Heart left ventricle (tissue), 16 donors: ENCODE results near the gene TBC1D21. TPM values are rescaled to one million over a fixed set of nuclear protein-coding genes. Genes with fewer than 3 reads are reported as not detected.

Experiments used
- ATAC-seq, 4 donors: fragments of 200-7000 bp; cut with Tn5 transposase; one replicate each; pipeline ENCODE4 v1.9.1; 2020 to 2022; ENCODE audit warnings: moderate library complexity in 4 of 4, mild to moderate bottlenecking in 3 of 4, moderate number of reproducible peaks in 1 of 4
- DNase-seq, 5 donors: peaks; one replicate each; pipeline ENCODE4 v3.0.0-alpha.2; 2020
- H3K27ac ChIP-seq, 12 donors: fragments of 200-600 bp; sonication (generic) in 4 of 12; one replicate each; pipeline versions ENCODE4 v1.5.0 to v1.8.0; 2016 to 2022; ENCODE audit warnings: mild to moderate bottlenecking in 2 of 12
- H3K27me3 ChIP-seq, 9 donors: fragments of 200-600 bp; sonication (generic) in 2 of 9; one replicate each; pipeline versions ENCODE4 v1.5.1 to v1.8.0; 2016 to 2022; ENCODE audit warnings: mild to moderate bottlenecking in 3 of 9
- H3K36me3 ChIP-seq, 9 donors: fragments of 200-600 bp; sonication (generic) in 2 of 9; one replicate each; pipeline versions ENCODE4 v1.5.0 to v1.8.0; 2018 to 2022; ENCODE audit warnings: mild to moderate bottlenecking in 2 of 9
- H3K4me1 ChIP-seq, 12 donors: fragments of 200-600 bp; sonication (generic) in 4 of 12; one replicate each; pipeline versions ENCODE4 v1.5.0 to v1.8.0; 2016 to 2022; ENCODE audit warnings: mild to moderate bottlenecking in 3 of 12
- H3K4me3 ChIP-seq, 12 donors: fragments of 200-600 bp; sonication (generic) in 4 of 12; one replicate each; pipeline versions ENCODE4 v1.5.0 to v1.8.0; 2017 to 2022; ENCODE audit warnings: mild to moderate bottlenecking in 9 of 12, moderate library complexity in 4 of 12
- H3K9me3 ChIP-seq, 12 donors: fragments of 200-600 bp; sonication (generic) in 4 of 12; one replicate each; pipeline versions ENCODE4 v1.5.0 to v1.8.0; 2016 to 2022; ENCODE audit warnings: mild to moderate bottlenecking in 1 of 12
- CTCF ChIP-seq, 12 donors: fragments of 200-600 bp; sonication (generic) in 4 of 12; IDR thresholded peaks; one replicate each; pipeline versions ENCODE4 v1.5.0 to v1.8.0; 2018 to 2022; ENCODE audit warnings: antibody characterized with exemption in 12 of 12, mild to moderate bottlenecking in 5 of 12
- POLR2A ChIP-seq, 2 donors: fragments of 450-650 bp; IDR thresholded peaks; one replicate each; pipeline ENCODE4 v1.6.1; 2017; ENCODE audit warnings: antibody characterized with exemption in 2 of 2, mild to moderate bottlenecking in 2 of 2, moderate library complexity in 2 of 2
- WGBS, 4 donors: extraction: QIAGEN DNeasy Blood & Tissue Kit in 2 of 4; methylation state at CpG; one replicate each; pipeline versions ENCODE4 v1.1.5 to v1.1.7; 2013 to 2018; 5-methylcytosine and 5-hydroxymethylcytosine counted together
- intact Hi-C, 10 donors: fragments of 100-400 bp; cut with DNase I; formaldehyde crosslinking; loops; one replicate each; pipeline versions ENCODE4 v1.11.1 to v1.14.2; 2022
- polyA plus RNA-seq, 2 donors: library from polyadenylated mRNA; stranded (reverse); fragments of 200-250 nt; gene quantifications; one replicate each; pipeline ENCODE4 v1.2.3, GENCODE V29; 2013
- total RNA-seq, 9 donors: library from RNA; depleted of rRNA in 2 of 9; stranded (reverse); fragments of >200 nt in 2 of 9; fragmentation: NEBNext Ultra II Directional in 3 of 9; extraction: Animal tissue kit (Norgen Biotek cat#: 25700) in 3 of 9; gene quantifications; one replicate each; pipeline versions ENCODE4 v1.1.0 to v1.2.4, GENCODE V29; 2016 to 2023
- donor health status: ischemic (EF 13 %, LVEDD 7.1; RV severe dilation, severe dysfunction).
- donor health status: healthy with polysubstance abuse.
- donor health status: DM: no; HTN: yes; CAD: no.
- donor health status: DM: no; HTN: no; CAD: no.
- donor health status: ischemic (EF 25% LVEDD 6.9; RV normal size, moderate dysfunction).
- donor health status: ischemic (EF 25% LVEDD 5.7; RV mildly dilated, moderate dysfunction).
- donor health status: healthy.
- donor health status: DM: yes; HTN: yes; CAD: no.
- donor health status: ischemic (EF 35%, LVEDD 5.7; RV mildly dilated, moderate dysfunction).
- donor health status: nonischemic (EF 11% LVEDD 7.7; RV severe dilation, severe dysfunction).
- donor health status: DM: yes; HTN: yes; CAD: no.
- donor health status: PGD.
- donor health status: ischemic (EF 29% LVEDD 5.4; RV normal size, mild dysfunction).
- donor health status: nonischemic (EF 23%, LVEDD 6.1; RV moderate dilation, normal function).

TBC1D21 gene
- total and polyA plus RNA-seq, 11 donors: not detected

GRCh38 chr15:73845507-73845906 lies 27.9 kb upstream of the TBC1D21 start:
- intact Hi-C loops: no loop called here
- DNase-seq (no peak), ATAC-seq (peak; percentile 72 to 91 (median 80))

GRCh38 chr15:73845907-73846306 lies 27.5 kb upstream of the TBC1D21 start:
- WGBS, 4 donors: 77 to 83% (median 80%) methylated on average over 2 to 3 of the region's 3 CpGs
- ATAC-seq: peak in 2 of 4 donors; percentile 11 to 28
- no peaks in the 10 kb centered on the region for H3K27me3 ChIP-seq
- no peaks in the 10 kb centered on the region for H3K36me3 ChIP-seq
- DNase-seq: no peak
- H3K27ac ChIP-seq: no peak overlapping the region
- peaks cover 0 to 8% (median 0%) of the 10 kb centered on the region in 12 donors for H3K4me1 ChIP-seq
- TF ChIP-seq POLR2A (IDR thresholded peaks at IDR 0.05) (no peak), CTCF (IDR thresholded peaks at IDR 0.05) (no peak)
- intact Hi-C loops: no loop called here
- H3K4me3 ChIP-seq: no peak overlapping the region
- no peaks in the 10 kb centered on the region for H3K9me3 ChIP-seq

More at GRCh38 chr15:73845507-73845906, 27.9 kb upstream of the TBC1D21 start:
- Histone ChIP-seq H3K36me3 (no peaks in the 10 kb centered on the region), H3K4me1 (peaks cover 0 to 8% (median 0%) of the 10 kb centered on the region in 12 donors), H3K27me3 (no peaks in the 10 kb centered on the region), H3K27ac (no peak overlapping the region), H3K9me3 (no peaks in the 10 kb centered on the region), H3K4me3 (no peak overlapping the region)
- TF ChIP-seq POLR2A (IDR thresholded peaks at IDR 0.05): no peak
- TF ChIP-seq CTCF (IDR thresholded peaks at IDR 0.05): no peak
- WGBS, 4 donors: 31 to 89% (median 56%) methylated on average over 2 of the region's 2 CpGs

GRCh38 chr15:73849641-73850040 lies 23.7 kb upstream of the TBC1D21 start:
- DNase-seq: no peak
- ATAC-seq: no peak
- no peak overlapping the region for H3K4me3 ChIP-seq
- 92 to 98% (median 94%) methylated on average over 2 of the region's 2 CpGs for WGBS, 4 donors
- H3K27ac ChIP-seq: no peak overlapping the region
- H3K36me3 ChIP-seq: no peaks in the 10 kb centered on the region
- no peaks in the 10 kb centered on the region for H3K27me3 ChIP-seq
- H3K9me3 ChIP-seq: no peaks in the 10 kb centered on the region
- peaks cover 0 to 15% (median 2%) of the 10 kb centered on the region in 12 donors for H3K4me1 ChIP-seq
- intact Hi-C loops: no loop called here
- no peak for TF ChIP-seq POLR2A (IDR thresholded peaks at IDR 0.05)
- TF ChIP-seq CTCF (IDR thresholded peaks at IDR 0.05): no peak

- H3K36me3 ChIP-seq: no peaks in the 10 kb centered on the region
- intact Hi-C loops: no loop called here
- TF ChIP-seq POLR2A (IDR thresholded peaks at IDR 0.05) (no peak), CTCF (IDR thresholded peaks at IDR 0.05) (no peak)
Observed at GRCh38 chr15:73850228-73850627, 23.1 kb upstream of the TBC1D21 start.

More at GRCh38 chr15:73850228-73850627, 23.1 kb upstream of the TBC1D21 start:
- H3K27me3 ChIP-seq: no peaks in the 10 kb centered on the region
- no peak overlapping the region for H3K4me3 ChIP-seq
- no peak for ATAC-seq
- H3K4me1 ChIP-seq: peaks cover 0 to 14% (median 2%) of the 10 kb centered on the region in 12 donors
- DNase-seq: no peak
- 66 to 73% (median 69%) methylated on average over 1 of the region's 1 CpG for WGBS, 4 donors
- no peak overlapping the region for H3K27ac ChIP-seq
- H3K9me3 ChIP-seq: no peaks in the 10 kb centered on the region
